GM12891 (cell line): ENCODE measurements around the gene RASGEF1C.

Experiments used
- POLR2A ChIP-seq: IDR thresholded peaks from 2 replicates; pipeline ENCODE4 v1.6.1; 2011; ENCODE audit warnings: low read depth, low read length, control low read depth
- POLR2AphosphoS5 ChIP-seq: IDR thresholded peaks from 2 replicates; pipeline ENCODE4 v1.6.1; 2011; ENCODE audit warnings: low read depth, low read length, control low read depth
- POU2F2 ChIP-seq: IDR thresholded peaks from 2 replicates; pipeline ENCODE4 v1.6.1; 2011; ENCODE audit warnings: low read depth, mild to moderate bottlenecking, control low read depth, low read length, moderate library complexity
- SPI1 ChIP-seq: IDR thresholded peaks from 2 replicates; pipeline ENCODE4 v1.6.1; 2011; ENCODE audit warnings: low read depth, low read length, control low read depth
- TAF1 ChIP-seq: IDR thresholded peaks from 2 replicates; pipeline ENCODE4 v1.6.1; 2011; ENCODE audit warnings: low read depth, low read length, control low read depth

DNA sequence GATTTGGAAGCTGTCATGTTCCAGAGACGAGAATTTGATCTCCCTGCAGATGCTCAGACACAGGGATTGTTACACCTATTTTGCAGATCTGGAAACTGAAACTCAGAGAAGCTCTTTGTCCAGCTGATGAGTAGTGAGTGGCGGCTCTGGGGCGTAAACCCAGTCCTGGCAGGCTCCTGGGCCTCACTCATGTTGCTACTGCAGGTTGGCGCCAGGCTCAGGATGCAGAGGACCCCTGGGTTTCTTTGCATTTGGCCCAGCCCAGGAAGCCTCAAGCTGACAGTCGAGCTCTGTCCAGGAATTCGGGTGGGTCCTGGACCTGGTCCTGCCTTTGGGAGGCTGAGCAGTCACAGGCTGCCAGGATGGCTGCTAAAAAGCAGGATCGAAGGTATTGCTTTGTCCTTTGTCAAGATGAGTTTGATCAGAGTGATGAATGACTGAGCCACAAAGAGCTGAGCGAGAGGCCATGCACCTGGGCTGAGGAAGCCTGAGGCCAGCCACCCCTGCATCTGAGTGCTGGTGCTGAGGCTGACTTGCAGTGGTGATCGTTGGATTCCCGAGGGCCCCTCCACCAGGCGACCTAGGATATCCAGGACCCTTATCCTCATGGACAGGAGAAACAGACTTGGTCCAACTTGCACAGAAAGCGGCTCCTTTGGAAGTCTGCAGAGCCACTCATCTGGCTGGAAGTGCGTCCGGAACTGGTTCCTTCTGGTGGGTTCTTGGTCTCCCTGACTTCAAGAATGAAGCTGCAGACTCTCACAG, 129.1 kb downstream of the RASGEF1C start:
- TF ChIP-seq POLR2AphosphoS5: no peak
- no peak for TF ChIP-seq POLR2A
- TF ChIP-seq TAF1: no peak
- TF ChIP-seq POU2F2: no peak
- no peak for TF ChIP-seq SPI1
